Measurements from ENCODE around the gene PDZD4. TPM values are rescaled to one million over a fixed set of nuclear protein-coding genes. Genes with fewer than 3 reads are reported as not detected.

PDZD4 gene, protein sequence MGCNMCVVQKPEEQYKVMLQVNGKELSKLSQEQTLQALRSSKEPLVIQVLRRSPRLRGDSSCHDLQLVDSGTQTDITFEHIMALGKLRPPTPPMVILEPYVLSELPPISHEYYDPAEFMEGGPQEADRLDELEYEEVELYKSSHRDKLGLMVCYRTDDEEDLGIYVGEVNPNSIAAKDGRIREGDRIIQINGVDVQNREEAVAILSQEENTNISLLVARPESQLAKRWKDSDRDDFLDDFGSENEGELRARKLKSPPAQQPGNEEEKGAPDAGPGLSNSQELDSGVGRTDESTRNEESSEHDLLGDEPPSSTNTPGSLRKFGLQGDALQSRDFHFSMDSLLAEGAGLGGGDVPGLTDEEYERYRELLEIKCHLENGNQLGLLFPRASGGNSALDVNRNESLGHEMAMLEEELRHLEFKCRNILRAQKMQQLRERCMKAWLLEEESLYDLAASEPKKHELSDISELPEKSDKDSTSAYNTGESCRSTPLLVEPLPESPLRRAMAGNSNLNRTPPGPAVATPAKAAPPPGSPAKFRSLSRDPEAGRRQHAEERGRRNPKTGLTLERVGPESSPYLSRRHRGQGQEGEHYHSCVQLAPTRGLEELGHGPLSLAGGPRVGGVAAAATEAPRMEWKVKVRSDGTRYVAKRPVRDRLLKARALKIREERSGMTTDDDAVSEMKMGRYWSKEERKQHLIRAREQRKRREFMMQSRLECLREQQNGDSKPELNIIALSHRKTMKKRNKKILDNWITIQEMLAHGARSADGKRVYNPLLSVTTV
- 0.68 TPM for total RNA-seq

DNA sequence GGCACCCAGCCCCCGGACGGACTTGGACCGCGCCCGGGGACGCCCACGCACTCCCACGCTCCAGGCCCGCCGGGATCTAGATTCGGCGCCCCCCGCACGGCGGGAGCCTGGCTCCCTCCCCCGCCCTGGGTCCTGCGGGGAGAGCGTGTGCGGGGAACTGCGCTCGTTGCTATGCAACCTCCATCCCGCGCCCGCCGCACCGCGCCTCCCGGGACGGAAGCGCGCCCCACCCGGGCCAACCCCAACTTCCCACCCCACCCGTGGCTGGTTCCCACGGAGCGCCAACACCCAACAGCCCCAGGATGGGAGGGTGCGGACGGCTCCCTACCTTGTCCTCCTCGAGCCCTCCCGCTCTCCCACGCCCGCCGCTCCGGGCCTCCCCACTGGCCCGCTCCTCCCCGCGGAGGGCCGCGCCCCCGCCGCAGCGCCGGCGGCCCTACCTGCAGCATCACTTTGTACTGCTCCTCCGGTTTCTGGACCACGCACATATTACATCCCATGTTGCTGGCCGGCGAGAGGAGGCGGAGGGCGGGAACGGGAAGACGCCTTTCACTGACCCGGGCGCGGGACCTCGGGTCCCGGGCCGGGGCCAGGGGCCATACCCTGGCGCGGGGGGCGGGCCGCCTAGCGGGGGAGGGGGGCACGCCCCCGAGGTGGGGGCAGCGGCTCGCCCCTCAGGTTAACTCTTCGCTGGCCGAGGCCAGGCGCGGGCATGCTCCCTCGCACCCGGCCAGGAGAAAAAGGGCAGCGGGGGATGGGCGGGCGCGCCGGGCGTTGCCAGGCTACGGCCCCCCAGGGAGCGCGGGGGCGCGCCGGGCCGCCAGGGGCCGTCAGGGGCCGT lies at the start of gene PDZD4:
Gene PDZD4, minus strand, starts transcription at position 746 of the 841 bp plus-strand sequence. Its CDS starts 246 bp downstream, at position 500.
- ATAC-seq = peak; percentile 24

DNA sequence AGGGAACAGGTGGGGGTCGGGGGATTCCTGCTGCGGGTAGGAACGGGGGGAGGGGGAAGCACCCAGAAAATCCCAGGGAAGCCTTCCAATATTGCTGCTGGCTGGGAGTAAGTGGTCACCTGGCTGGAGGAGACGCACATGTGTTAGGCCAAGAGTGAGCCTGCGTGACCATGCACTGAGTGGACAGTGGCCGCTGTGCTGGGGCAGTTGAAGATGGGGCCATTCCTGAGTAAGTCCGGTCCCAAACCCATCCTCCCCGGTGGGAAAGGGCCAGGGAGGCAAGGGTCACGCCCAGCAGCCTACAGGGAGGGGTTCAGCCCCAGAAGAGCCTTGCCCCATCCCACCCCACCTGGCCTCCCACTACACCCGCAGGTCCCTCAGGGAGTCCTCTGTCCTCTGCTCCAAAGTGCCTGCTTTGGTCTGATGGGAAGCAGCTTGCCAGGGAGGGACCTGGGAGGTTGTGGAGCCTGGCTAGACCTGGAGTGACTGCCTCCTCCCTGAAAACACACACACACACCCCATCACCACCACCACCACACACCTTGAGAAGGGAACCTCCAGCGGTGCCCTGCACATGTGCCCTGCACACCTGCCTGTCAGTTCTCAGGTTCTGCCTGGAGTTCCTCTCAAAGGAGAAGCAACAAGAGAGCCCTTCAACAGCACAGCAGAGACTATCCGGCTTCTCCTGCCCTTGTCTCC lies 49.5 kb upstream of the PDZD4 start:
- ATAC-seq = no peak

DNA sequence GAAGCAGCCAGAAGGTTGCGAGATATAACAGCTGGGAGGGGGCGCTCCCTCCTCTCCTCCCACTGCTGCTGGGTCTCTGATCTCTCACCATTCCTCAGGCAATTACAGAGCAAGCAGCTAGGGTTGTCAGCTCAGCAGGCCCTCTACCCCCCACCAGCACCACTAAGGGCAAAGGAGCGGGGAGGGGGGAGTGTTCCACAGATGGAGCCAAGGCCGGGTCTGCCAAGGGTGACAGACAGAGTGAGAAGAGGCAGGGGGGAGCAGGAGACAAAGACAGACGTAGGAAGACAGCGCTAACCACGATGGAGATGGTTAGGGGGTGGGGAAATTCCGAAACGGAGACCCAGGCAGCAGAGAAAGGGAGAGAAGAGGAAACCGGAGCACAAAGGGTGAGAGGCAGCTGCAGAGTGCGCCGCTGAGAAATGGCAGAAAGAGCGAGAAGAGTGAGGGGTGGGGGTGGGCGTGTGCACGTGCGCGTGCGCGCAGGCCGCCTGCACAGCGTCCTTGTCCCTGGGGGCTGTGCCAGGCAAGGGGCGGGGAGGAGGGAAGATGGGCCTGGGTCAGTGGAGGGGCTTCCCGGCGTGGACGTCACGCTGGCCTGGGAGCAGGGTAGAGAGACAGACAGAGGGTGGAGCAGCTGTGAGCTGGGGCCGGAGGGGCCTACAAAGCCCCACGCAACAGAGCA lies 48.8 kb upstream of the PDZD4 start:
- ATAC-seq = no peak

DNA sequence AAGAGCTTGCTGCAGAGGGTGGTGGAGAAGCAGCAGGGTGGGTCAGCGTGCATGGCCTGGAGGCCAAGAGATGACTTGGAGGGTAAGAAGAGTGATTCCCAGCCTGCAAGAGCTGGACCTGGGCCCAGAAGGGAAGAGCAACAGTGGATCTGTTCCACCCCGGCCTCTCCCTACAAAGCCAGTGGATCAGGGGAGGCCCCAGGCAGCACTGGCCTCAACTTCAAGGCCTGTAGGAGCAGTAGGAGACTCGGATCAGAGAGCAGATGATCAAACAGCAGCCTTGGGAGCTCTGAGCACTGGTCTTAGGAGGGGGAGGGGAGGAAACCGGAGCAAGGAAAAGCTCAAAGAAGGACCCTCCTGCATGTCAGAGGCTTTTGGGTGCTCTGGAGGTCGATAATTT lies 48.0 kb upstream of the PDZD4 start:
- no peak for ATAC-seq

DNA sequence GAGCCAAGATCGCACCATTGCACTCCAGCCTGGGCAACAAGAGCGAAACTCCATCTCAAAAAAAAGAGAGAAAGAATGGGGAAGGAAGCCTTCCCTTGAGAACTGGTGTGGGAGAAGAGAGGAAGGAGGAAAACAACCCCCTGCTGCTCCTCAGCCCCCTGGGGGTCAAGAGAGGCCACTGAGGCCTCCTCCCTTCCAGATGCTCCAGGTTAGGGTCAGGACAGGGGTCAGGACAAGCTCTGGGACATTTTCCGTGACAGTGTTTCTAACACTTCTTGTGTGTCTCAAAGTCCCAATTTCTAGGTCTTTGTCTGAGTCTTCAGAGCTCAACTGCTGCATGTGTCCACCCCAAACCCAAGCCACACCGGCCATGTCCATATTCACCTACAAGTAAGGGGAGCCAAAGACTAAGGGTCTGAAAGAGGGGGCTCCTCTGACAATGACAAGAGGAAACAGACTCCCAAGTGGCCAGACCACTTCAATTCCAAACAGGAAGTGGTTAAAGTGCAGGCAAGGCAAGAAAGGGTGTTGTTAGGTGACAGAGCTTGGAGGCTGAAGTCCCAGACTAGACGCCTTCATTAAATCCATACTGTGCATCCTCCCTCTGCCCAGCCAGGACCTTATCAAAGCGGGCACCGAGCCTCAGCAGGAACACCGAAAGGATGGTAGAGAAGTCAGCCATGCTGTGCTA lies 47.4 kb upstream of the PDZD4 start:
- no peak for ATAC-seq

DNA sequence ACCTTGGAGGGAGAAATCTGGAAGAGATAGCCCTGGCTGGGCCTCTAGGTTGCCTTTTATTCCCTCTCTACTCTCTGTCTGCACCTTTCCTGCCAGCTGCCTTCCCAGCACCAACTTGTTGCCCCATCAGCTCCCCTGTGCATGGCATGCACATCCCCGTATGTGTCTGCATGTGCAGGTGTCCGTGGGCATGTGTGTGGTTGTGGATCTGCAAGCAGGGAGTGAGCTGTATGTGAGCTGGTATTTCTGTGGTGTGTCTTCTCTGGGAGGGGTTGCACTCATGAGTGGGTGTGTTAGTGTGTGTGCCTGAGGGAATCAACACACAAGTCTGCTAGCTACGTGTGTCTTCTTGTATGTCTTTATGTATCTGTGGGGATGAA lies 45.8 kb upstream of the PDZD4 start:
- no peak for ATAC-seq

DNA sequence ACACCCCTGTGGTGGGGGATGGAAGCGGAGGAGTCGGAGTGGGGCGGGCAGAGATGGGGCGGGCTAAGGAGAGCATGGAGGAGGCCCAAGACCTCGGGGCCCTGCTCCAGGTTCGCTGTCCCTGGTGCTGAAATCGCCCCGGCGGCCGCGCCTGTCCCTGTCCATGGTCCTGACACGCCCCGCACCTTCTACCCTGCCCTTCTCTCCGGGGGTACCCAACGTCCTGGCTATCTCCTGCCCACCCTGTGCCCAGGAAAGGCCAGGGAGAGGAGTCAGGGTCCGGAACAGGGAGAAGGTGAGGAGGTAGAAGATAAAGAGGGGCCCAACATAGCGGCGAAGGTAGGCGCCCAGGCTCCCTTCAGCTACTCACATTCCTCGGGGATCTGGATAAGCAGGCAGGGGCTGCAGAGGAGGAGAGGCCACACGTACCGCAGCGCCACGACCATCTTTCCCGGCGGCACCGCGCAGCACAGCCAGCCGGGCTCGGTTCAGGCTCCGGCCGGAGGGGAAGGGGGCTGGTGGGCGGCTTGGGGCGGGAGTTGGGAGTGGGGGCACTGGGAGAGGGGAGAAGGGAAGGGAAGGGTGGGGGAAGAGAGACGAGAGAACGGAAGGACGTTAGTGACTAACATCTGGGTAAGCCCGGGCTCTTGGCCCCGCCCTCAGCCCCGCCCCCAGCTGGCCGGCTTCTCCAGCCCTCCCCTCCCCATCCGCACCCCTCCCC lies 45.2 kb upstream of the PDZD4 start:
- peak; percentile 81 for ATAC-seq

DNA sequence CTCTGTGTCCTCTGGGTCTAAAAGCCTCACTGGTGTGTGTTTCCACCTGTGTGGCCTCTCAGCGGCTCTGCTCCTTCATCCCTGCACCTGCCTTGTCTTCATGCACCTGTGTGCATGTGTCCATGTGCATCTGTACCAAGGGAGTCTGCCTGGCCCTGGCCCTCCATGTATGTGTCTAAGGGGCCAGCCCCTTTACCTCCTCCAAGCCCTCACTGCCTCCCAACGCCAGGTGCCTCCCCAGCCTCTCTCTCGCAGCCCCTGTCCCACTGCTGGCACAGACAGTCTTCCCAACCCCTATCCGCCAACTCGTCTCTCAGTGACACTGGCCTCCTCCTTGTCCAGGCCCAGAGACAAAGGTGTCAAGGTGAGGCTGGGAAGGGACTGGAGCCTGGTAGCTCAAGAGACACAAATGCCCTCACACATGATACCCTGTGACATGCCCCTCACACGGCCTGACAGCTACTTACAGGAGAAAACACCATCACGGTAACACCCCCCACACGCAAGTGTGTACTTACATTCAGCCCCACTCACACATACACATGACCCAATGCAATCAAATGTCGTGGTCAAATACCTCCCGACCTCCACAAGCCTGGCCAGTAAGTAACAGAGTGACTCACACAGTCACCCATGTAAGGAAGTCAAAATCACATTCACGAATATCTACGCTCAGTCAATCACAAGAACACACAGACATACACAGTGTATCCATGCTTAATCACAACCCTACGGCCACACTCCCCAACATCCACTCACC lies 44.2 kb upstream of the PDZD4 start:
- ATAC-seq = no peak

DNA sequence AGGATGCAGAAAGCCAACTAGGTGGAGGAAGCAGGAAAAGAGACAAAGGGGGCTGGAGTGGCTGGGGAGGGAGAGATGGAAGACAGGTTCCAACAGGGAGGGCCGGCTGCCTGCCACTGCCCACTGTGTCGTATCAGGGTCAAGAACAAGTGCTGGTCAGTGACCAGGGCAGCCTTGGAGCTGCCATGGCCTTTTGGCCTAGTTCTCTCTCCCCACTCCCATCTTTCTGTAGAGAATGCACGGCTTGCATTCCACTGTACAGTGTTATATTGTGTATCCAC lies 43.7 kb upstream of the PDZD4 start:
- ATAC-seq = no peak

DNA sequence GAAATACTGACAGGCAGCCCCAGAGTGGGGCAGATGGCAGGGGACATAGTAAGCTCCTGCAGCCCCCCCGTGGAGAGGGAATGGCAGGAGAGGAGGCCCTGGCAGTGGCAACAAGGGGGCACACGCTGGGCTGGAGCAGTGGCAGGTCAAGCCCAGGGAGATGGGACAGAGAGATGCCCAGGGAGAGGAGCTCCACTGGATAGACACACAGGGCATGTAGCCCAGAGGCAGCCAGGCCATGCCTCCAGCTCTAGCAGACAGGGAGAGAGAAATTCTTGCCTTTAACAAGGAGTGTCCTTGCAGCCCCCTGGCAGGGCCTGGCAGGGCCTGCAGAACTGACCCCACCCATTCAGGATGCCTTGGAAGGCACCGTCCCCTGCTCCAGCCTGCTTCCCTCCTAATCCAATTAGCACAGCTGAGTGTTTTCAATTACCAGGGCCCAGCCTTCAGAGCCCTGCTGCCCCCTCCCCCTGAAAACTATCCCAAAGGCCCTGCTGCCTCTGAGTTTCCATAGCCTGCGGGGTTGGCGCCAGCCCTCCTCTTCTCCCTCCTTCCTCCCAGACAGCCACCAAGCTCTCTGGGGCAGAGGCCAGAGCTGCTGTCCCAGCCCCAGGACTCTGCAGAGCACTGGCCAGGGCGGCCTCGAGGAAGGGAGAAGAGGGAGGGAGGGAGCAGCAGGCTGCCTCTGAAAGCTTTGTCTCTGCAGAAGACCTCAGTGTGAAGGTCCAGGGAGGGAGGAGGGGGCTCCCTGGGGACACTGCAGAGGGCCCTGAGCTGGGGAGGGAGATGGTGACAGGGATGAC lies 43.1 kb upstream of the PDZD4 start:
- no peak for ATAC-seq

DNA sequence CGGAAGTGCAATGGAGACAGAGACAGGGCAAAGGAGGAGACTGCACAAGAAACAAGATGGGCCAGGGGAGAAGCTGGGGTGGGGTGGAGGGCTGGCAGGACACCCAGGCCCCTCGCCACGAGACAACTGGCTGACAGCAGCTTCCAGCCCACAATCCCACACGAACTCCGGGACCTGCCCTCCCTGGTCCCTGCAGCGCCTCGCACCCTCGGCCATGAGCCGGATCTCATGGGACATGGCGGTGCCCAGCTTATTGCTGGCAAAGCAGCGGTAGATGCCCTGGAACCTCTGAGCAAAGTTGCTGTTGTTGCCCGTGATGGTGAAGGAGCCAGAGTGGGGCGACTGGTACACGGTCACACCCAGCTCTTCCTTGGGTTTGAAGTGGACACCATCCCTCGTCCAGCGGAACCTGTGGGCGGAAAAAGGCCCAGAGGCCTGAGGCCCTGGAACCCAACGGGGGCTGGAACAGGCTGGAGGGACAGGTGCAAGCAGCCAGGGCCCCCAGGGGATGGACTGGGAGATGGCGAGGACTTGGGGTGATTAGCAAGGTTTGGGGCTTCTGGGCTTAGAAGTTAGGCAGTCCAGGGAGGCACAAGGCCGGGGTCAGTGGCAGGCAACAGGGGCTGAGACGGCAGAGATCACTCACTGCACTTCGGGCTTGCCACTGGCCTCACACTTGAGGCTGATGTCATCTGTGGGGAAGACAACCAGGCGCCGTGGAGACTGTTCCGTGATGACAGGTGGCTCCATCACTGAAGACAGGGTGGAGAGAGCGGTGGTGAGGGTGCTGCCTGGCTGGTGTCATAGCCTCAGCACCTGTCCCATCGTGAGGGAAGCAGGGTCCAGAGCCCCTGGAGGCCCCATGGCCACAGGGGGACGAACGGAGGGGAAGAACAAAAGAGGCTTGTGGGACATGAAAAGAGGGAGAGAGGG lies 41.9 kb upstream of the PDZD4 start:
- ATAC-seq = no peak

DNA sequence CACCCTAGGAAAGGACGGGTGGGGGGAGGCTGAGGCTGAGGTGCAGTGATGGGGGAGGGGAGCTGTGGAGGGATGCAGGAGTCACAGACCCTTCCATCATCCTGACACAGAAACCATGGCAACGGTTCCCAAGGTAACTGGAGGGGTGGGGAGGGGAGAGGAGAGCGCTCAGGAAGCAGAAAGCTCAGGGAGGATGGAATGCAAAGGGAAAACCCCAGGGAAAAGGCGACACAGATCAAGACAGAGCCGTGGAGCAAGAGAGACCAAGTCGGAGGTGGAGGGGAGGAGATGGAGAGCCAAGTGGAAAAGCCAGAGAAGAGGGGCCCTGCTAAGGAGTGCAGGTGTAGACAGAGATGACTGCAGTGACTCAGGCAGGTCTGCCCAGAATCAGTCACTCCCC lies 41.1 kb upstream of the PDZD4 start:
- no peak for ATAC-seq

DNA sequence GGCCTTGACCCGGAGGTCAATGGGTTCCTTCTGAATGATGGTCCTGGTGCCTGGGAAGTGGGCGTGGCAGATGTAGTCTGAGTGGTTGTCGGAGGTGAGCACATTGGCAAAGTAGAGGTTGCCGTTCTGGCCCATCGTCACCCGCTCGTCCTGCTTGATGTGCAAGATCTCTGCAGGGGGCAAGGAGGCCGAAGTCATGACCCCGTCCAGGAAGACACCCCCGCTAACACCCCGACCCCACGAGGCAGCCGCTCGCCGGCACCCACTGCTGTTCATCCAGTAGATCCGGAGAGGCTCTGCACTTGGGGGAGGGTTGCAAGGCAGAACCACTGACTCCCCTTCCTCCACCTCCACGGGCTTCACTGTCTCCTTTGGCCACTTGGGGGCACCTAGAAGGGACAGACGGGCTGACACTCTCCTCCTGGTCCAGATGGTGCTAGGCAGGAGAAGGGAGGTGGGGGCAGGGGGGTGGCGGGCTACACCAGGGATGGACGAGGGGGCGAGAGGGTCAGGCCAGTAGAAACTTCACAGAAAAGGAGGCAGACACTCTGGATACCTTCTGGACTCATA lies 40.5 kb upstream of the PDZD4 start:
- ATAC-seq = no peak

DNA sequence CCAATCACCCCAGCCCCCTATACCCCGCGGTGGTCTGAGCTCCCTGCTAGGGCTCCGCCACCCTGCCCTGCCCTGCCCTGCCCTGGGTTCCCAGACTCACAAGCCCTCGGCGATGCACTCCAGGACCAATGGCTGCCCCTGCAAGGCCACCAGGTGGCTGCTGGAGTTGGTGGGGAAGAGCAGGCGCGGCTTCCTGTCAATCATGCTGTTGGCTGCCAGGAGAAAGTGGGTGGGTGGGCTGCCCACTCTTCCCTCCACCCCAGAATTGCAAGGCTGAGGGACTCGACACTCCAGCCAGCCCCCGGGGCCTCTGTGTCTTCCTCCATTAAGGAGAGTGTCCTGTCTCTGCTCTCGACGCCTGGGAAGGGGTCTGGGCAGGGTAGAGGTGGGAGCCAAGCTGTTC lies 39.9 kb upstream of the PDZD4 start:
- no peak for ATAC-seq

DNA sequence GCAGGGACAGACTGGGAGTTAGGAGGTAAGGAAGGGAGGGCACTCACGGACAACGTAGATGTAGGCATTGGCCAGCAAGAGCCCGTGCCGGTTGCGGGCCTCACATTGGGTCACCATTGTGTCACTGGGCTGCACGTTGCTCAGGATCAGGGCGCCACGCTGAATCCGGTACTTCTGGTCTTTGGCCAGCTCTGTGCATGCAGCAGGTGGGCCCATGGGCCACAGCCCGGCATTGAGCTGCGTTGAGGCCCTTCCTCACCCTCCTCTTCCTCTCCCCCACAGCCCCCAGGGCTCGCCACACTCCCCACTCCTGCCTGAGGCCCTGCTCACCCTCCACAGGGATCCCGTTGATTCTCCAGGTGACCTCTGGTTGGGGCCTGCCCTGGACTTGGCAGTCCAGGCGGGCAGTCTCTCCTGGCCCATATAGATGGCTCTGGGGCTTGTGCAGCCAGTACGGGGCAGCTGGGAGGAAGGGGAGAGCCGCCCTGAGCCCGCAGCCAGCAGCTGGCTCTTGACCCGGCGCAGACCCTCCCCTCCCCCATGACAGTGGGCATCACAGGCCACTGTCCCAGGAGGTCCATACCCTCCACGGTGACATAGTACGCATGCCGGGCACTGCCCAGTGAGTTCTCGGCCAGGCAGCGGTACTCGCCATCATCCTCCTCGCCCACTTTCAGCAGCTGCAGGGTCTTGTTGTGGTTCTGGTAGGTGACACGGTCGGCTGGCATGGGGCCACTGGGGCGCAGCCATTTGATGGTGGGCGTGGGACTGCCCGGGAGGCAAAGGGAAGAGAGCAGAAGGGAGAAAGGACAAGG lies 39.3 kb upstream of the PDZD4 start:
- ATAC-seq = no peak

DNA sequence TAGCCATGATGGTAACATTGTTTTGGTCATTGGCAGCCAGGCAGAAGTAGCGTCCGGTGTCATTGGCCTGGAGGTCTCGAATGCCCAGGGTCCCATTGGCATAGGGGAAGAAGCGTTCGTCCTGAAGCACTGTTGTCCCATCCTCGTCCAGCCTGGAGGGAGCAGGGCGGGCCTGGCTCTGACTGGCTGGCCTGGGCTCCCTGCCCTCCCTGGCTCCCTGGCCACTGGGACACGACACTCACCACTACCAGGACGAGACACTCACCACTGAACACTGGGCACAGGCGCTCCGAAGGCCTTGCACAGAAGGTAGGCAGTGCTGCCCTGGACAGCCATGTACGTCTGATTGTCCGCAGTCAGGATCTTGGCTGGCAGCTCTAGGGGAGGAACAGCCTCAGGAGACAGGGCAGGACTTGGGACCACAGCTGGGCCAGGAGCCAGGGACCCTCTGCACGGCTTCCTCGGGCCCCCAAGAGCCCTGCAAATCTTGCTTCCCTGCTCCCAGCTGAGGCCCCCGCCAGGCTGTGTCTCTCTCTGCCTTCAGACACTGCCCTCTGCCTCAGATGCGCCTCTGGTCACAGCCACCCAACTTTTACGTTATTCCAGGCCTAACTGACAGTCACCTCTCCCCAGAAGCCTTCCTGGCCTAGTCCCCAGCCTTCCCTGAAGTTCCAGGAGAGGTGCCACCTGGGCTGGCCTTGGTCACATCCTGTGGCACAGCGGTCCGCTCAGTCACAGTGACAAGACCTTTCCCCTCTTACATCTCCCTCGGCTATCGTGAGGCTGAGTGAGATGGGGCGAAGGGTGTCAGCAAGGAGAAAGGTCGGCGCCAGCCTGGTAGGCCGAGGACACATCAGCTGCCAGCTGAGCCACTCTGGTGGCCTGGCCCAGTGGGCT lies 38.5 kb upstream of the PDZD4 start:
- ATAC-seq = no peak

Data from esophagus mucosa (tissue), 1 donor.